K562 (cell line): ENCODE results near the gene EMID1.

Source experiments
- E2F3 ChIP-seq: fragments of 250-450 bp; sonication (Bioruptor Pico); IDR thresholded peaks from 2 replicates; pipeline ENCODE4 v1.4.0; 2020; ENCODE audit warnings: mild to moderate bottlenecking
- TSHZ1 ChIP-seq: fragments of 250-450 bp; sonication (Bioruptor Pico); IDR thresholded peaks from 2 replicates; pipeline ENCODE4 v1.4.0; 2020; ENCODE audit warnings: mild to moderate bottlenecking, moderate library complexity
- ZHX1 ChIP-seq: fragments of 150-350 bp; conservative IDR thresholded peaks from 2 replicates; pipeline ENCODE4 v1.6.1; 2014; ENCODE audit warnings: low read length
- ZNF121 ChIP-seq: sonication (generic); formaldehyde crosslinking; conservative IDR thresholded peaks from 2 replicates; pipeline ENCODE4 v1.8.0; 2022; ENCODE audit warnings: missing genetic modification reagents

- TF ChIP-seq TSHZ1 (no peak), E2F3 (no peak), ZHX1 (no peak), ZNF121 (no peak)
Observed at GRCh38 chr22:29190918-29191317, 14.8 kb upstream of the EMID1 start.
